ENCODE results near the gene CANX.

Gene CANX

GRCh38 chr5:179758955-179759354 is 60.2 kb downstream of the CANX start:
- DNase-seq (ENCODE audit: low spot score) = no peak

GRCh38 chr5:179759581-179760551 is 61.1 kb downstream of the CANX start:
- no peak for DNase-seq (ENCODE audit: low spot score)

- DNase-seq (ENCODE audit: low spot score) = no peak
These were observed 63.5 kb downstream of the CANX start for GRCh38 chr5:179762079-179762780.

GRCh38 chr5:179762781-179763176 is 64.0 kb downstream of the CANX start:
- DNase-seq (ENCODE audit: low spot score) = no peak

GRCh38 chr5:179763215-179763945 is 64.6 kb downstream of the CANX start:
- DNase-seq (ENCODE audit: low spot score) = peak; percentile 83

GRCh38 chr5:179764056-179764455 is 65.3 kb downstream of the CANX start:
- DNase-seq (ENCODE audit: low spot score) = no peak

GRCh38 chr5:179765400-179765799 is 66.6 kb downstream of the CANX start:
- peak; percentile 36 for DNase-seq (ENCODE audit: low spot score)

GRCh38 chr5:179766021-179766725 is 67.4 kb downstream of the CANX start:
- no peak for DNase-seq (ENCODE audit: low spot score)

- no peak for DNase-seq (ENCODE audit: low spot score)
These were observed 68.1 kb downstream of the CANX start for GRCh38 chr5:179766726-179767455.

GRCh38 chr5:179767496-179768100 is 68.8 kb downstream of the CANX start:
- no peak for DNase-seq (ENCODE audit: low spot score)

GRCh38 chr5:179768326-179769085 is 69.7 kb downstream of the CANX start:
- no peak for DNase-seq (ENCODE audit: low spot score)

GRCh38 chr5:179769271-179769670 is 70.5 kb downstream of the CANX start:
- no peak for DNase-seq (ENCODE audit: low spot score)

GRCh38 chr5:179769796-179770195 is 71.0 kb downstream of the CANX start:
- no peak for DNase-seq (ENCODE audit: low spot score)

GRCh38 chr5:179771311-179771895 is 72.6 kb downstream of the CANX start:
- no peak for DNase-seq (ENCODE audit: low spot score)

GRCh38 chr5:179772351-179772750 is 73.6 kb downstream of the CANX start:
- no peak for DNase-seq (ENCODE audit: low spot score)

GRCh38 chr5:179773686-179774040 is 74.9 kb downstream of the CANX start:
- DNase-seq (ENCODE audit: low spot score) = no peak

- no peak for DNase-seq (ENCODE audit: low spot score)
These were observed 75.7 kb downstream of the CANX start for GRCh38 chr5:179774442-179774841.

GRCh38 chr5:179776411-179776938 is 77.7 kb downstream of the CANX start:
- DNase-seq (ENCODE audit: low spot score) = no peak

GRCh38 chr5:179777456-179777855 is 78.7 kb downstream of the CANX start:
- DNase-seq (ENCODE audit: low spot score) = no peak

Measured in SW480 (cell line).